HL-60 (cell line): ENCODE data around the gene TGFBR1.

Experiments used
- CTCF ChIP-seq: IDR thresholded peaks from one replicate; pipeline ENCODE4 v1.5.1; 2011; ENCODE audit warnings: low read length, control low read depth, inconsistent platforms; ENCODE audit not compliant: insufficient read depth
- GABPA ChIP-seq: IDR thresholded peaks from 2 replicates; pipeline ENCODE4 v1.6.1; 2012; ENCODE audit warnings: low read depth
- POLR2AphosphoS5 ChIP-seq: IDR thresholded peaks from 2 replicates; pipeline ENCODE4 v1.6.1; 2012; ENCODE audit warnings: low read depth
- REST ChIP-seq: IDR thresholded peaks from 2 replicates; pipeline ENCODE4 v1.6.1; 2012; ENCODE audit warnings: low read depth; ENCODE audit not compliant: insufficient replicate concordance
- SPI1 ChIP-seq: IDR thresholded peaks from 2 replicates; pipeline ENCODE4 v1.6.1; 2012; ENCODE audit warnings: low read depth, mild to moderate bottlenecking, borderline replicate concordance

GRCh38 chr9:99114049-99114440, 9.1 kb downstream of the TGFBR1 start:
- TF ChIP-seq REST (no peak), CTCF (no peak), POLR2AphosphoS5 (no peak), GABPA (no peak), SPI1 (no peak)
